K562 (cell line): ENCODE measurements around the gene POLR2J. TPM values are rescaled to one million over a fixed set of nuclear protein-coding genes. Genes with fewer than 3 reads are reported as not detected.

Experiments
- ATAC-seq: fragments of 200-7000 bp; cut with Tn5 transposase; 3 replicates; pipeline ENCODE4 v1.9.1; 2020; ENCODE audit warnings: moderate library complexity
- BruUV-seq: library from RNA; stranded (reverse); fragments of 400-500 nt; replicated peaks from 2 replicates; lab custom pipeline; 2021; lab: Mats Ljungman, UMichigan
- CTCF ChIA-PET: fragments of 300-600 bp; formaldehyde crosslinking; extraction: SDS; loops from one replicate; lab custom pipeline; 2021; ENCODE audit warnings: low intra/inter-chr PET ratio; lab: Yijun Ruan, JAX
- POLR2A ChIA-PET: fragments of 300-600, 350-650 bp; sonication (Branson Sonifier 250); formaldehyde crosslinking; extraction: SDS; loops from one replicate; lab custom pipeline; 2021; ENCODE audit warnings: antibody characterized with exemption, inconsistent platforms; lab: Yijun Ruan, JAX
- DNase-seq, 4 experiments: peaks; one replicate each; pipeline versions ENCODE4 v3.0.0 to v3.0.0-alpha.2; 2011 to 2018; ENCODE audit warnings: low spot score in 3 of 4, mixed read lengths in 3 of 4; ENCODE audit errors: extremely low read depth in 1 of 4
- FAIRE-seq: peaks from 2 replicates; lab custom pipeline; 2011; peaks lifted over from hg19 to GRCh38; lab: Jason Lieb, UNC
- H2AFZ ChIP-seq: 2 replicates; pipeline ENCODE4 v1.6.0; 2011; ENCODE audit warnings: low read depth, low read length, control low read depth, inconsistent platforms
- H3K27ac ChIP-seq: fragments of 200-600 bp; 3 replicates; pipeline ENCODE4 v1.8.0; 2011; ENCODE audit warnings: low read depth, mild to moderate bottlenecking, control low read depth, inconsistent platforms, low read length, moderate library complexity, mixed read lengths; ENCODE audit errors: extremely low read depth
- H3K27me3 ChIP-seq, 2 experiments: fragments of 300-600 bp in 1 of 2; 2 replicates in 1 of 2; 3 replicates in 1 of 2; pipeline versions ENCODE4 v1.6.0 to v1.8.0; 2011; ENCODE audit warnings: inconsistent platforms in 2 of 2, low read length in 2 of 2, mild to moderate bottlenecking in 1 of 2, mixed read lengths in 1 of 2, moderate library complexity in 1 of 2; ENCODE audit not compliant: control insufficient read depth in 2 of 2, insufficient read depth in 2 of 2
- H3K36me3 ChIP-seq: fragments of 300-600 bp; 3 replicates; pipeline ENCODE4 v1.8.0; 2011; ENCODE audit warnings: mild to moderate bottlenecking, low read length, inconsistent platforms; ENCODE audit not compliant: control insufficient read depth, insufficient read depth
- H3K4me1 ChIP-seq, 2 experiments: fragments of 200-600 bp in 1 of 2; replicated peaks in 1 of 2; 2 replicates in 1 of 2; 3 replicates in 1 of 2; pipeline versions ENCODE4 v1.5.1 to v1.8.0; 2011; ENCODE audit warnings: inconsistent platforms in 2 of 2, low read length in 2 of 2, mild to moderate bottlenecking in 1 of 2, mixed read lengths in 1 of 2, moderate library complexity in 1 of 2; ENCODE audit not compliant: control insufficient read depth in 2 of 2, insufficient read depth in 2 of 2
- H3K4me2 ChIP-seq: 2 replicates; pipeline ENCODE4 v1.6.1; 2011; ENCODE audit warnings: low read length, control low read depth, inconsistent platforms, mixed read lengths; ENCODE audit not compliant: insufficient read depth
- H3K4me3 ChIP-seq: fragments of 200-600 bp; sonication (generic), shearing (Covaris generic); 2 replicates; pipeline ENCODE4 v1.5.1; 2016; ENCODE audit warnings: control low read depth, inconsistent platforms
- H3K79me2 ChIP-seq: fragments of 200-600 bp; 3 replicates; pipeline ENCODE4 v1.8.0; 2011; ENCODE audit warnings: low read length, inconsistent platforms; ENCODE audit not compliant: control insufficient read depth, insufficient read depth
- H3K9ac ChIP-seq, 2 experiments: 2 replicates each; pipeline versions ENCODE4 v1.6.0 to v1.6.1; 2011; ENCODE audit warnings: low read depth in 2 of 2, low read length in 2 of 2, control low read depth in 1 of 2, inconsistent platforms in 1 of 2, mild to moderate bottlenecking in 1 of 2, mixed read lengths in 1 of 2; ENCODE audit not compliant: insufficient read depth in 1 of 2
- H3K9me1 ChIP-seq: one replicate; pipeline ENCODE4 v1.6.0; 2011; ENCODE audit warnings: inconsistent platforms, mild to moderate bottlenecking, low read length, moderate library complexity; ENCODE audit not compliant: control insufficient read depth, insufficient read depth
- H3K9me3 ChIP-seq: replicated peaks from 2 replicates; pipeline ENCODE4 v1.5.1; 2011; ENCODE audit warnings: low read depth, low read length, inconsistent platforms; ENCODE audit not compliant: control insufficient read depth, insufficient read depth
- H4K20me1 ChIP-seq: replicated peaks from 2 replicates; pipeline ENCODE4 v1.6.1; 2011; ENCODE audit warnings: low read length, inconsistent platforms, mixed read lengths; ENCODE audit not compliant: control insufficient read depth, insufficient read depth
- C11orf30 ChIP-seq: fragments of 450-650 bp; IDR thresholded peaks from 2 replicates; pipeline ENCODE4 v1.6.1; 2016; ENCODE audit warnings: low read depth, mild to moderate bottlenecking
- ETV5 ChIP-seq: sonication (generic); formaldehyde crosslinking; IDR thresholded peaks from 2 replicates; pipeline ENCODE4 v1.4.0; 2020; ENCODE audit warnings: low read depth, mild to moderate bottlenecking, missing genetic modification reagents
- GTF2E2 ChIP-seq: fragments of 200-800 bp; sonication (Bioruptor generic); IDR thresholded peaks from 2 replicates; pipeline ENCODE4 v1.6.1; 2016; ENCODE audit warnings: missing genetic modification characterization, missing compliant biosample characterization
- HNRNPLL ChIP-seq: fragments of 200-400 bp; formaldehyde crosslinking; IDR thresholded peaks from 2 replicates; pipeline ENCODE4 v1.6.1; 2017; ENCODE audit warnings: low read length, low read depth, mild to moderate bottlenecking; ENCODE audit not compliant: poor library complexity, severe bottlenecking
- MBD1 ChIP-seq: fragments of 250-450 bp; sonication (Bioruptor Pico); IDR thresholded peaks from 2 replicates; pipeline ENCODE4 v1.8.0; 2022; ENCODE audit warnings: inconsistent platforms
- MCM7 ChIP-seq, 2 experiments: fragments of 450-650 bp; IDR thresholded peaks; 2 replicates each; pipeline ENCODE4 v1.6.1; 2016 to 2018
- SMAD1 ChIP-seq: fragments of 150-350 bp; IDR thresholded peaks from 2 replicates; pipeline ENCODE4 v1.6.1; 2014; ENCODE audit warnings: low read length, low read depth; ENCODE audit not compliant: partially characterized antibody
- TRIM24 ChIP-seq, 2 experiments: fragments of 450-650 bp; IDR thresholded peaks; 2 replicates each; pipeline ENCODE4 v1.6.1; 2016
- ZBTB40 ChIP-seq, 2 experiments: fragments of 450-650 bp in 1 of 2; sonication (generic) in 1 of 2; formaldehyde crosslinking in 1 of 2; IDR thresholded peaks; 2 replicates each; pipeline versions ENCODE4 v1.7.1 to v1.9.0; 2016 to 2022; ENCODE audit warnings: inconsistent platforms in 1 of 2, mild to moderate bottlenecking in 1 of 2, missing genetic modification reagents in 1 of 2
- ZNF445 ChIP-seq: fragments of 250-450 bp; sonication (Bioruptor Pico); IDR thresholded peaks from 2 replicates; pipeline ENCODE4 v1.4.0; 2020; ENCODE audit warnings: low read depth, mild to moderate bottlenecking, moderate library complexity
- WGBS: fragments of 100-300 bp; shearing (Covaris generic); methylation state at CpG from one replicate; pipeline ENCODE4 v1.1.6; 2016; ENCODE audit warnings: low coverage, mixed read lengths; ENCODE audit not compliant: insufficient coverage; ENCODE audit errors: missing lambda C conversion rate; 5-methylcytosine and 5-hydroxymethylcytosine counted together
- in situ Hi-C: fragments of 300-500 bp; cut with MboI; formaldehyde crosslinking; loops from 4 replicates; pipeline ENCODE4 v1.15.0; 2018; ENCODE audit warnings: inconsistent platforms, mixed read lengths
- intact Hi-C: fragments of 100-400 bp; cut with micrococcal nuclease; formaldehyde crosslinking; loops from 2 replicates; pipeline ENCODE4 v1.14.2; 2022
- polyA plus RNA-seq, 8 experiments: library from polyadenylated mRNA; depleted of rRNA in 4 of 8; stranded (reverse) in 5 of 8; unstranded in 3 of 8; fragments of >200 nt; fragmentation: Nextera tagmentation in 2 of 8; fragmentation: Illumina TruSeq in 1 of 8; extraction: Ambion mirVana in 2 of 8; extraction: Trizol in 1 of 8; gene quantifications; 2 replicates each; pipeline versions ENCODE4 v1.2.1 to v1.2.3, GENCODE V29; 2011 to 2014; ENCODE audit warnings: inconsistent platforms in 1 of 8, missing spikeins in 1 of 8
- total RNA-seq, 7 experiments: library from RNA; depleted of rRNA in 6 of 7; stranded (reverse); fragments of >200 nt in 6 of 7; fragmentation: Illumina TruSeq in 2 of 7; extraction: Trizol in 2 of 7; gene quantifications; 2 replicates each; pipeline versions ENCODE4 v1.2.1 to v1.2.3, GENCODE V29; 2011 to 2021; ENCODE audit warnings: low replicate concordance in 1 of 7

The POLR2J gene
- total and polyA plus RNA-seq, 9 of the 15 experiments (the other 6 are each of a cell fraction or from before 2014, with no cell fraction given): 32.3 to 220 (median 113) TPM

GRCh38 chr7:102444961-102445673 lies 33.6 kb downstream of the POLR2J start:
- Histone ChIP-seq H3K9ac (peak overlapping the region in 1 of 2 experiments; percentile 88; a peak in 2 of 4 replicates), H3K4me3 (no peak overlapping the region), H3K27me3 (no peaks in the 10 kb centered on the region), H3K4me2 (0 out of 2 replicates have a peak overlapping the region, but pooled peaks have one; percentile 0), H2AFZ (peak overlapping the region; percentile 10), H3K9me1 (peaks cover 3% of the 10 kb centered on the region), H3K4me1 (peaks cover 36 to 75% of the 10 kb centered on the region in 2 experiments), H3K9me3 (no peaks in the 10 kb centered on the region), H3K36me3 (peaks cover 29% of the 10 kb centered on the region; the same call in 2 of the 3 replicates), H4K20me1 (no peaks in the 10 kb centered on the region; the same call in 1 of the 2 replicates), H3K79me2 (no peaks in the 10 kb centered on the region), H3K27ac (peak overlapping the region; percentile 41; the same call in 1 of the 3 replicates)
- peak; percentile 70 for FAIRE-seq
- in situ Hi-C loops (no loop called here), intact Hi-C loops (no loop called here)
- no TSS peak for BruUV-seq
- ChIA-PET CTCF (no interaction called here), POLR2A (interaction anchor here (1.6 kb wide), 1 partner anchor 9 kb away, joined by 4 read pairs; no protein-coding TSS in a partner anchor)
- WGBS: 49% methylated on average over 17 of the region's 17 CpGs
- DNase-seq: peak in 1 of 4 experiments; percentile 65
- peak; percentile 33; the same call in 2 of the 3 replicates for ATAC-seq
- TF ChIP-seq ZNF445 (CRISPR knock-in tag) (no peak), SMAD1 (no peak), C11orf30 (no peak), MCM7 (IDR thresholded peaks at IDR 0.05) (no peak), HNRNPLL (no peak), MBD1 (CRISPR knock-in tag) (no peak), GTF2E2 (tag) (no peak), ZBTB40 (IDR thresholded peaks at IDR 0.05) (0 out of 2 replicates have a peak, but pooled peaks have one; percentile 13), ZBTB40 (CRISPR knock-in tag; IDR thresholded peaks at IDR 0.05) (no peak), TRIM24 (IDR thresholded peaks at IDR 0.05) (no peak), ETV5 (no peak)
